Measurements from ENCODE around the gene TSSK3.
A peak's percentile ranks its signal among the peaks of the same experiment; 100 is the strongest.
"Not testable (repeated sequence)": the region's sequence is repeated elsewhere in the genome, so short reads cannot be mapped to it uniquely, and the experiment has no call there.

TSSK3 gene

GRCh38 chr1:32363713-32364112 is 1.4 kb downstream of the TSSK3 start:
- no peak for DNase-seq (ENCODE audit: low spot score)

GRCh38 chr1:32364836-32365235 is 2.5 kb downstream of the TSSK3 start:
- DNase-seq (ENCODE audit: low spot score): no peak

- no peak for DNase-seq (ENCODE audit: low spot score)
Measured at GRCh38 chr1:32365445-32365844, 3.1 kb downstream of the TSSK3 start.

- DNase-seq (ENCODE audit: low spot score): no peak
Measured at GRCh38 chr1:32367912-32368635, 5.7 kb downstream of the TSSK3 start.

- DNase-seq (ENCODE audit: low spot score): no peak
Measured at GRCh38 chr1:32372149-32372756, 9.9 kb downstream of the TSSK3 start.

- no peak for DNase-seq (ENCODE audit: low spot score)
Measured at GRCh38 chr1:32373996-32374592, 11.8 kb downstream of the TSSK3 start.

- no peak for DNase-seq (ENCODE audit: low spot score)
Measured at GRCh38 chr1:32376199-32376598, 13.9 kb downstream of the TSSK3 start.

GRCh38 chr1:32377541-32378220 is 15.3 kb downstream of the TSSK3 start:
- no peak for DNase-seq (ENCODE audit: low spot score)

GRCh38 chr1:32380057-32380456 is 17.7 kb downstream of the TSSK3 start:
- no peak for DNase-seq (ENCODE audit: low spot score)

GRCh38 chr1:32386676-32387392 is 24.5 kb downstream of the TSSK3 start:
- DNase-seq (ENCODE audit: low spot score): no peak

- DNase-seq (ENCODE audit: low spot score): no peak
Measured at GRCh38 chr1:32388641-32389040, 26.3 kb downstream of the TSSK3 start.

- no peak for DNase-seq (ENCODE audit: low spot score)
Measured at GRCh38 chr1:32390904-32391870, 28.8 kb downstream of the TSSK3 start.

- DNase-seq (ENCODE audit: low spot score): no peak
Measured at GRCh38 chr1:32392325-32392724, 30.0 kb downstream of the TSSK3 start.

- no peak for DNase-seq (ENCODE audit: low spot score)
Measured at GRCh38 chr1:32393136-32393535, 30.8 kb downstream of the TSSK3 start.

GRCh38 chr1:32393832-32394140 is 31.4 kb downstream of the TSSK3 start:
- peak; percentile 33 for DNase-seq (ENCODE audit: low spot score)

GRCh38 chr1:32394141-32394889 is 32.0 kb downstream of the TSSK3 start, which contains the start of gene BSDC1:
TSS of gene BSDC1 (minus strand) at chr1:32394441. CDS start at chr1:32394414, 27 bp downstream.
- DNase-seq (ENCODE audit: low spot score): peak; percentile 100

GRCh38 chr1:32394890-32395432 is 32.6 kb downstream of the TSSK3 start:
- no peak for DNase-seq (ENCODE audit: low spot score)

GRCh38 chr1:32396524-32396923 is 34.2 kb downstream of the TSSK3 start:
- DNase-seq (ENCODE audit: low spot score): not testable (repeated sequence)

- no peak for DNase-seq (ENCODE audit: low spot score)
Measured at GRCh38 chr1:32398401-32398800, 36.1 kb downstream of the TSSK3 start.

- DNase-seq (ENCODE audit: low spot score): no peak
Measured at GRCh38 chr1:32399843-32400242, 37.5 kb downstream of the TSSK3 start.

Measured in cerebellar cortex (tissue), 1 donor.